HG02571 (cell line): ENCODE results near the gene SPATA33.

ENCODE experiments used
- ATAC-seq: cut with Tn5 transposase; IDR thresholded peaks from one replicate; pipeline ENCODE4 v1.9.1; 2021; ENCODE audit warnings: mild to moderate bottlenecking, moderate library complexity; ENCODE audit not compliant: unreplicated experiment

The SPATA33 gene

DNA sequence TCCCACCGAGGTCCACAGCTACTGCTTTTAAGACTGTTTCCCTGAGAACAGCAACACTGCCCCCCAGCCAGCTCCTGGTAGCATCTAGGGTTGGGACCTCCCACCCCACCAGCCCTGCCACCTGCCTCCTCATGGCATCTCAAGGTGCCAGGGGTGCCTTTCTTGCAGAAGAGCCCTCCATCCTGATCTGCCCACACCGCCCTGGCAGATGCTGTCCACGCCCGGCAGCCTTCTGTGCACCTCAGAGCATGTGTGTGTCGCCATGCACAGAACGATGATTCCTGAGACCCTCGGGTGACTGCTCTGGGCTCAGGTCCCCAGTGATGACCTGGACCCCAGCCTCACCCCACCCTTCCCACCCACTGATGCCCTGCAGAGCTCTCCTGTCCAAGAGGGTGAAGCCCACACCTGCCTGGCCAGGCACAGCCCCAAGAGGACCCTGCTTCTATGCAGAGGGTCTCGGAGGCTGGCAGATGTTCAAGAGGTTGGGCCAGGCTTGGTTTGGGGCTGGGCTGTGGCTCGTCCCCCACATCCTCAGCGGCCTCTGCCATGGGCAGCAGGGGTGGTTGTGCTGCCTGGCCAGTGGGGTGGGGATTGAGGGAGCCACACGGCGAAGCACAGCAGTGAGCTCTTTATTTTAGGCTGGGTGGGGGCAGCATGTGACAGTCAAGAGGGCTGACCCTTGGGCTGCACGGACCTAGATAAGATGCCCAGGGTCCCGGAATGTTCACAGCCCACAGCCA lies 49.1 kb downstream of the SPATA33 start:
- no peak for ATAC-seq

DNA sequence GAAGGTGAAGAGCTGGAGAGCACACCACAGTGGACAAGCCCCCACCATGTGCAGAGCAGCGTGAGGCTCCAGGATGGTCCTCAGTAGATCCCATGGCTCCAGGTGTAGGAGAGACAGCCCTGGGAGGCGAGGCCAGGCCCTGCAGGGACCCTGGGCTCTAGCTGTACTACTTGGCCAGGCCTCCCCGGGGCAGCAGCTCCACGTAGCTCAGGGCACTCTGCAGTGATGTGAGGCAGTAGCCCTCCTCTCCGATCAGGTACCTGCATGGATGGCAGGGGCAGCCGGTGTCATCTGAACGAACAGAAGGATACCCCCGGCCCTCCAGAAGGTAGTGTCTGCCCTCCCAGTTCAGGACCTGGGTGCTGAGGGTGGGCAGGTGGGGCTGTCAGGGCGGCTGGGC lies 50.1 kb downstream of the SPATA33 start:
- no peak for ATAC-seq

- no peak for ATAC-seq
Measured at GRCh38 chr16:89708481-89708931, 50.9 kb downstream of the SPATA33 start.

GRCh38 chr16:89709166-89709565 lies 51.5 kb downstream of the SPATA33 start:
- ATAC-seq: no peak

DNA sequence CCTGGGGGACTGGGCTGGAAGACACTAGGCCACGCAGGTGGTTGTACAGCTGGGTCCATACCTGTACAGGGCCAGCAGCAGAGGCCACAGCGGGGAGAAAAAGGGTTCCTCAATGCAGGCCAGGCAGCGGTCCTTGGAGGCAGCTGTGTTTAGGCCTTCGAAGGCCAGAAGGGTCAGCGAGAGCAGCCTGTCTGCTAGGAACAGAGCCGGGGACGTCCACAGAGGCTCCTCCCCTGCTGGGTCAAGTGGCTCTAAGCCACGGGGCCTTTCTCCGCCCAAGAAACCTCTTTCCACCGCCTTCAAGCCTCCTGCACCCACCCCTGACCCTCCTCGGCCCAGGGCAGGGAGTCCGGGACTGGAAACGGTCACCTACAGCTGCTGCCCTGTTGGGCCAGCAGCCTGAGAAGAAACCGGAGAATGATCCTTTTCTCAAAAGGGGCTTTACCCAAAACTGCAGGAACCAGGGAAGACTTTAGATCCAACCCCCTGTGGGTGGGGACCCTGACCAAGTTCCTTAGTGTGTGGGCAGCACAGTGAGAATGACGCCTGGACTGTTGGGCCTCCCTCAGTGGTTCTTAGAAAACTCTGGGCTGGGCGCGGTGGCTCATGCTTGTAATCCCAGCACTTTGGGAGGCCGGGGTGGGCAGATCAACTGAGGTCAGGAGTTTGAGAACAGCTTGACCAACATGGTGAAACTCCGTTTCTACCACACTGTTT lies 52.2 kb downstream of the SPATA33 start:
- no peak for ATAC-seq

- no peak for ATAC-seq
Measured at GRCh38 chr16:89710709-89711564, 53.3 kb downstream of the SPATA33 start.

DNA sequence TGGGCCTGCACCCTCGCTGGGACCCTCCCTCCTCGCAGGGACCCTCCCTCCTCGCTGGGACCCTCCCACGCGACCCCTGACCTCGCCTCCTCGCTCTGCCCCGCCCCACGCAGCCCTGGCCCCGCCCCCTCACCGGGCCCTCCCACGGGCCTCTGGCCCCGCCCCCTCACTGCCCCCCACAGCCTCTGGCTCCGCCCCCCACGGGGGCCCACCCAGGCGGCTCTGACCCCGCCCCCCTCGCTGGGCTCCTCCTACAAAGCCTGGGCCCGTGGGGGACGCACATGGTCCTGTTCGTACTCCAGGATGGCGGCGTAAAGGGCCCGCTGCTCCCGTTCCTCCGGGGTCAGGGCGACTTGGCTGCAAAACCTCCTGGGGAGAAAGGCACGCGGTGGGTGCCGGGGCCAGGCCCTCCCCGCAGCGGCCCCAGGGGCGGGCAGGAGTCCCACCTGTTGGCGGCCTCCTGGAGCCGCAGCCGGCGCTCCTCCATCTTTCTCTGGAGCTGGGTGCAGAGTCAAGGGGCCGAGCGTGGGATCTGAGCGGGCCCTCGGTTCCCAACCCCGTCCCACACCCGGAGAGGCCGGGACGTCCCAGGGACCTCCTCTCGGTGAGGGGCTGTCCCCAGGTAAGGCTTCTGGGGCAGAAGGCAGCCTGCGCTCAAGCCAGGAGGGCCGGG lies 54.1 kb downstream of the SPATA33 start:
- no peak for ATAC-seq

- ATAC-seq: no peak
Measured at GRCh38 chr16:89712274-89712781, 54.7 kb downstream of the SPATA33 start.

DNA sequence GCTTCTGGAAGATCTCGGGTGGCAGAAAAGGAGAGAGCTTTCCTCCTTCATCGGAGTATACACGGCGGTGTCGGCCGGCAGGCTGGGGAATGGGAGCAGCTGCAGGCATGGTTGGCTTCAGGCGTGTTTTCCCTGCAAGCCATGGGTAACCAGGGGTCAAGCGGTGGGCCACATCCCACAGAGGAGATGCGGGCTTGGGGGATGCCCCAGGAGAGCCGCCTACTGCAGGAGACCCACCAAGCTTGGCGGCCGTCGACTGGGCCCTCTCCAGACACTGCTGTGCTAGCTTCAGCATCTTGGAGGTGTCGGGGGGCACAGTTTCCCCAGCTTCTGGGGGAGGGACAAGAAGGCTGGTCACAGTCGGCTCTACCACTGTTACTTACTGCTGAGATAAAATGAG lies 58.9 kb downstream of the SPATA33 start:
- no peak for ATAC-seq

- no peak for ATAC-seq
Measured at GRCh38 chr16:89716916-89717687, 59.5 kb downstream of the SPATA33 start.

DNA sequence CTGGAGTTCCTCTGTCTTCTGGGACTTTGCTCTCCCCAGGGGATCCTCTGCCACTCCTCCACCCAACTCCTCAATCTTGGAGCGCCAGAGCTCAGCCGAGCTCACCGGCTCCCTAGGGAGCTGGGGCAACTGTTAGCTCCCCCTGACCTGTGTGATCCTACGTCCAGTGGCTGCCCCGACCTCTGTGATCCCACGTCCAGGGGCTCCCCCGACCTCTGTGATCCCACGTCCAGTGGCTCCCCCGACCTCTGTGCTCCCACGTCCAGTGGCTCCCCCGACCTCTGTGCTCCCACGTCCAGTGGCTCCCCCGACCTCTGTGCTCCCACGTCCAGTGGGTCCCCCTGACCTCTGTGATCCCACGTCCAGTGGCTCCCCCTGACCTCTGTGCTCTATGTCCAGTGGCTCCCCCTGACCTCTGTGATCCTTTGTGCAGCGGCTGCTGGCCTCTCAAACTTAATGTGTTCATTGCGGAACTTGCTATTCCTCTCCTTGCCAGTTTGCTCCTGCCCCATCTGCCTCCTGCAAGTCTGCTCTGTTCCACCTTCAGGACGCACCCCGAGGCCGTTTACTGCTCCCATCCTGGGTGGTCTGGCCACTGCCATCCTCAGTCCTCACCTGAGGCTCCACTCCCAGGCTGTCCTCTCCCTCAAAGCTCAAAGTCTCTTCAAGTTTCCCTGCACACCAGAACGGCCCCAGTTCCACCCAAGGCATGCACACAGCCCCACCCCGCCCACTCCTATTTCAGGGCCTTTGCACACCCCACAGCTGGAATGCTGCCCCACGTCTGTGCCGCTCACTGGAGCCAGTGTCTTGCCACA lies 60.3 kb downstream of the SPATA33 start:
- ATAC-seq: no peak
